ENCODE data around the gene HPSE2.

Gene HPSE2

DNA sequence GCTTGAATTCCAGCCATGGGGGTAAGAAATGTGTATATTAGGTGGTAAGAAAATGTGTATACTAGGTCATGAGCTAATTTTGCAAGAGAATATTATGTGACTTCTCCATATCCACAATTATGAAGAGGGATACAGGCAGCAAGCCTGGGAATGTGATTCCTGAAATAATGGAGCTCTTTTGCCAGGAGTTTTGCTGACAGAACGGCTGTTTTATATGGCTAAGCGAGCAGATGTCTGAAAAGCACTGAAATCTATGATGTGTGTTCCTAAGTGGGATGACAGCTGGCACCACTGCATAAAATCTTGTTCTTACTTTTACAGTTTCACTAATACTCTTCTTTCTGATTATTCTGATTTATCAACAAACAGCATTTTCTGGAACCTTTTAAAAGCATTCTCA, 402.9 kb downstream of the HPSE2 start:
- no peaks in the 10 kb centered on the region for H3K79me2 ChIP-seq (ENCODE audit: insufficient read depth, low read length)
- H3K4me3 ChIP-seq (ENCODE audit: insufficient read depth, low read length, poor library complexity, severe bottlenecking), result no peak overlapping the region
- no peak overlapping the region for H3K27ac ChIP-seq (ENCODE audit: low read depth, low read length)
- no peaks in the 10 kb centered on the region for H3K36me3 ChIP-seq (ENCODE audit: low read length)
- no peaks in the 10 kb centered on the region for H3K9me3 ChIP-seq (ENCODE audit: insufficient read depth, low read length)
- H4K20me1 ChIP-seq (ENCODE audit: low read depth, low read length), result no peaks in the 10 kb centered on the region
- H3K4me2 ChIP-seq (ENCODE audit: low read depth, low read length, poor library complexity, severe bottlenecking), result no peak overlapping the region
- no peaks in the 10 kb centered on the region for H3K9me2 ChIP-seq (replicated peaks; ENCODE audit: insufficient read depth, low read length)
- no peaks in the 10 kb centered on the region; the same call in 1 of the 2 replicates for H3K27me3 ChIP-seq (ENCODE audit: low read length)
- no peak overlapping the region for H2AFZ ChIP-seq (ENCODE audit: low read depth, low read length, severe bottlenecking)
- no peaks in the 10 kb centered on the region for H3F3A ChIP-seq (ENCODE audit: insufficient read depth)
- TF ChIP-seq EZH2phosphoT487 (conservative IDR thresholded peaks at IDR 0.05; ENCODE audit: low read length), result no peak
- TF ChIP-seq, protein P1, sequence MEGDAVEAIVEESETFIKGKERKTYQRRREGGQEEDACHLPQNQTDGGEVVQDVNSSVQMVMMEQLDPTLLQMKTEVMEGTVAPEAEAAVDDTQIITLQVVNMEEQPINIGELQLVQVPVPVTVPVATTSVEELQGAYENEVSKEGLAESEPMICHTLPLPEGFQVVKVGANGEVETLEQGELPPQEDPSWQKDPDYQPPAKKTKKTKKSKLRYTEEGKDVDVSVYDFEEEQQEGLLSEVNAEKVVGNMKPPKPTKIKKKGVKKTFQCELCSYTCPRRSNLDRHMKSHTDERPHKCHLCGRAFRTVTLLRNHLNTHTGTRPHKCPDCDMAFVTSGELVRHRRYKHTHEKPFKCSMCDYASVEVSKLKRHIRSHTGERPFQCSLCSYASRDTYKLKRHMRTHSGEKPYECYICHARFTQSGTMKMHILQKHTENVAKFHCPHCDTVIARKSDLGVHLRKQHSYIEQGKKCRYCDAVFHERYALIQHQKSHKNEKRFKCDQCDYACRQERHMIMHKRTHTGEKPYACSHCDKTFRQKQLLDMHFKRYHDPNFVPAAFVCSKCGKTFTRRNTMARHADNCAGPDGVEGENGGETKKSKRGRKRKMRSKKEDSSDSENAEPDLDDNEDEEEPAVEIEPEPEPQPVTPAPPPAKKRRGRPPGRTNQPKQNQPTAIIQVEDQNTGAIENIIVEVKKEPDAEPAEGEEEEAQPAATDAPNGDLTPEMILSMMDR (IDR thresholded peaks at IDR 0.05; ENCODE audit: insufficient read depth, low read length, poor library complexity, severe bottlenecking), result no peak
- H3K9ac ChIP-seq (ENCODE audit: low read length), result no peak overlapping the region

DNA sequence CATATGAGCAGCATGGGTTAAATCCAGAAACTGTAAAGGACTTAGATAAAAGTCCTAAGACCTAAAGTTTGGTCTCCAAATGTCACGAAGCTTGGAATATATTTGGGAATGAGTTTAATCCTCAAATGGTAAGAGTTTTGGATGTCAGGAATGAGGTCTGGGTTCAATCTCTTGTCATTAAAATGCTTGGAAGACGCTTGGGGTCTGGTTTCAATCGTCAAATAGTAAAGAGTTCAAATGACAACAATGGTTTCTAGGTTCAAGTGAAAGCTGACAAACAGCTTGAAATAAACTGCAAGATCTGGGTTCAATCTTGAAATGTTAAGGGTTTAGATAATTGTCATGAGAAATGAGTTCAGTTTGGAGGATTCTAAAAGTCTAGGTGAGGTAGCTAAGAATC, 403.5 kb downstream of the HPSE2 start:
- TF ChIP-seq, protein P1 (IDR thresholded peaks at IDR 0.05; ENCODE audit: insufficient read depth, low read length, poor library complexity, severe bottlenecking), result no peak
- no peak for TF ChIP-seq EZH2phosphoT487 (conservative IDR thresholded peaks at IDR 0.05; ENCODE audit: low read length)
- no peak overlapping the region for H2AFZ ChIP-seq (ENCODE audit: low read depth, low read length, severe bottlenecking)
- H4K20me1 ChIP-seq (ENCODE audit: low read depth, low read length), result no peaks in the 10 kb centered on the region
- no peaks in the 10 kb centered on the region for H3K9me3 ChIP-seq (ENCODE audit: insufficient read depth, low read length)
- no peaks in the 10 kb centered on the region for H3F3A ChIP-seq (ENCODE audit: insufficient read depth)
- H3K27me3 ChIP-seq (ENCODE audit: low read length), result no peaks in the 10 kb centered on the region; the same call in 1 of the 2 replicates
- no peak overlapping the region for H3K4me3 ChIP-seq (ENCODE audit: insufficient read depth, low read length, poor library complexity, severe bottlenecking)
- H3K9me2 ChIP-seq (replicated peaks; ENCODE audit: insufficient read depth, low read length), result no peaks in the 10 kb centered on the region
- no peak overlapping the region for H3K4me2 ChIP-seq (ENCODE audit: low read depth, low read length, poor library complexity, severe bottlenecking)
- no peak overlapping the region for H3K9ac ChIP-seq (ENCODE audit: low read length)
- H3K79me2 ChIP-seq (ENCODE audit: insufficient read depth, low read length), result no peaks in the 10 kb centered on the region
- H3K36me3 ChIP-seq (ENCODE audit: low read length), result no peaks in the 10 kb centered on the region
- H3K27ac ChIP-seq (ENCODE audit: low read depth, low read length), result no peak overlapping the region

DNA sequence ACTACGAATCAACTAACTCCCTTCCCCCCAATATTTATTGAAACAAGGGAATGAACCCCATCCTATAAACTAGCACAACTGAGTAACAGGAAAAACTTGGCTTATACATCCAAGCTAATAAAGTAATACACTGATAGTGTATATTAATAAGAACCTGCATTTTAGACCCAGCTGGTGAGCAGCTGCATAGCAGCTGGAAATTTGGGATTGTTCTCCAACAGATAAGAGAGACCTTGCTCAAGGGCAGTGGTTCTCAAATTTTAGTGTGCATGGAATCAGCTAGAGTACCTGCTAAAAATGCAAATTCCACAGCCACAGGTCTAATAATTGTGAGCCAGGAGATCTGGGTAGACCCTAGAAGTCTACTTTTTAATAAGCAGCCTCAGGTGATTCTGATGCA, 404.3 kb downstream of the HPSE2 start:
- no peaks in the 10 kb centered on the region for H3K9me2 ChIP-seq (replicated peaks; ENCODE audit: insufficient read depth, low read length)
- H3K9ac ChIP-seq (ENCODE audit: low read length), result no peak overlapping the region
- H3K4me3 ChIP-seq (ENCODE audit: insufficient read depth, low read length, poor library complexity, severe bottlenecking), result no peak overlapping the region
- no peak overlapping the region for H3K4me2 ChIP-seq (ENCODE audit: low read depth, low read length, poor library complexity, severe bottlenecking)
- H3K79me2 ChIP-seq (ENCODE audit: insufficient read depth, low read length), result no peaks in the 10 kb centered on the region
- no peak overlapping the region for H2AFZ ChIP-seq (ENCODE audit: low read depth, low read length, severe bottlenecking)
- H3K9me3 ChIP-seq (ENCODE audit: insufficient read depth, low read length), result no peaks in the 10 kb centered on the region
- H3K36me3 ChIP-seq (ENCODE audit: low read length), result no peaks in the 10 kb centered on the region
- TF ChIP-seq, protein P1 (IDR thresholded peaks at IDR 0.05; ENCODE audit: insufficient read depth, low read length, poor library complexity, severe bottlenecking), result no peak
- no peak for TF ChIP-seq EZH2phosphoT487 (conservative IDR thresholded peaks at IDR 0.05; ENCODE audit: low read length)
- no peak overlapping the region for H3K27ac ChIP-seq (ENCODE audit: low read depth, low read length)
- no peaks in the 10 kb centered on the region for H4K20me1 ChIP-seq (ENCODE audit: low read depth, low read length)
- no peaks in the 10 kb centered on the region for H3F3A ChIP-seq (ENCODE audit: insufficient read depth)
- no peaks in the 10 kb centered on the region; the same call in 1 of the 2 replicates for H3K27me3 ChIP-seq (ENCODE audit: low read length)
